HCEC 1CT (cell line): Measurements from ENCODE around the gene OPCML.
"Not testable (repeated sequence)": the region's sequence is repeated elsewhere in the genome, so short reads cannot be mapped to it uniquely, and the experiment has no call there.

ENCODE experiments used
- DNase-seq: peaks from one replicate; pipeline ENCODE4 v3.0.0-alpha.2; 2017

OPCML gene

GRCh38 chr11:132447761-132448160 is 1084.5 kb downstream of the OPCML start:
- no peak for DNase-seq

GRCh38 chr11:132445859-132446291 is 1086.4 kb downstream of the OPCML start:
- no peak for DNase-seq

GRCh38 chr11:132444911-132445310 is 1087.4 kb downstream of the OPCML start:
- no peak for DNase-seq

GRCh38 chr11:132439711-132440255 is 1092.5 kb downstream of the OPCML start:
- no peak for DNase-seq

- DNase-seq, result no peak
Observed at GRCh38 chr11:132438418-132438817, 1093.9 kb downstream of the OPCML start.

GRCh38 chr11:132430429-132431062 is 1101.8 kb downstream of the OPCML start:
- DNase-seq, result no peak

- DNase-seq, result no peak
Observed at GRCh38 chr11:132429685-132430084, 1102.6 kb downstream of the OPCML start.

- DNase-seq, result no peak
Observed at GRCh38 chr11:132427611-132428010, 1104.7 kb downstream of the OPCML start.

GRCh38 chr11:132424433-132424832 is 1107.9 kb downstream of the OPCML start:
- no peak for DNase-seq

- no peak for DNase-seq
Observed at GRCh38 chr11:132423266-132423665, 1109.0 kb downstream of the OPCML start.

- no peak for DNase-seq
Observed at GRCh38 chr11:132422722-132423121, 1109.6 kb downstream of the OPCML start.

- DNase-seq, result no peak
Observed at GRCh38 chr11:132421555-132421954, 1110.7 kb downstream of the OPCML start.

GRCh38 chr11:132414451-132414850 is 1117.8 kb downstream of the OPCML start:
- DNase-seq, result no peak

GRCh38 chr11:132410383-132410782 is 1121.9 kb downstream of the OPCML start:
- no peak for DNase-seq

GRCh38 chr11:132409573-132410355 is 1122.5 kb downstream of the OPCML start:
- DNase-seq, result no peak

GRCh38 chr11:132408877-132409276 is 1123.4 kb downstream of the OPCML start:
- no peak for DNase-seq

- DNase-seq, result no peak
Observed at GRCh38 chr11:132405728-132406127, 1126.6 kb downstream of the OPCML start.

GRCh38 chr11:132402071-132402684 is 1130.1 kb downstream of the OPCML start:
- no peak for DNase-seq

GRCh38 chr11:132396318-132396717 is 1136.0 kb downstream of the OPCML start:
- no peak for DNase-seq

- DNase-seq, result no peak
Observed at GRCh38 chr11:132395434-132395833, 1136.9 kb downstream of the OPCML start.

- no peak for DNase-seq
Observed at GRCh38 chr11:132379540-132379939, 1152.8 kb downstream of the OPCML start.

GRCh38 chr11:132373405-132374143 is 1158.7 kb downstream of the OPCML start:
- DNase-seq, result no peak

GRCh38 chr11:132370114-132370513 is 1162.2 kb downstream of the OPCML start:
- DNase-seq, result not testable (repeated sequence)
